Neural crest cell (in vitro differentiated cells): ENCODE measurements around the gene SND1. TPM values are rescaled to one million over a fixed set of nuclear protein-coding genes. Genes with fewer than 3 reads are reported as not detected.

Experiments
- DNase-seq: peaks from one replicate; pipeline ENCODE4 v3.0.0; 2021; ENCODE audit warnings: low read depth, mixed read lengths, low spot score
- H3K27ac Mint-ChIP-seq: one replicate; pipeline ENCODE4 v1.8.0; 2021; ENCODE audit warnings: mild to moderate bottlenecking, mixed read lengths; ENCODE audit not compliant: unreplicated experiment
- H3K27me3 Mint-ChIP-seq: 2 replicates; pipeline ENCODE4 v1.8.0; 2021; ENCODE audit warnings: low read depth, mild to moderate bottlenecking, mixed read lengths
- H3K36me3 Mint-ChIP-seq: 2 replicates; pipeline ENCODE4 v1.8.0; 2021; ENCODE audit warnings: low read depth, mild to moderate bottlenecking, mixed read lengths
- H3K4me1 Mint-ChIP-seq: 2 replicates; pipeline ENCODE4 v1.8.0; 2021; ENCODE audit warnings: mixed read lengths
- H3K4me3 Mint-ChIP-seq: one replicate; pipeline ENCODE4 v1.8.0; 2021; ENCODE audit warnings: mild to moderate bottlenecking, mixed read lengths
- H3K9me3 Mint-ChIP-seq: 2 replicates; pipeline ENCODE4 v1.8.0; 2021; ENCODE audit warnings: mixed read lengths
- total RNA-seq: library from RNA; stranded (reverse); gene quantifications from 2 replicates; pipeline ENCODE4 v1.2.1, GENCODE V29; 2021
- TF ChIP-seq, protein P1 (sequence below): fragments of 200-600 bp; sonication (generic); conservative IDR thresholded peaks from 2 replicates; pipeline ENCODE4 v1.5.0; 2021; ENCODE audit warnings: antibody characterized with exemption, mild to moderate bottlenecking

The SND1 gene
- total RNA-seq, 1 donor from 2014 or later: 184 TPM

DNA sequence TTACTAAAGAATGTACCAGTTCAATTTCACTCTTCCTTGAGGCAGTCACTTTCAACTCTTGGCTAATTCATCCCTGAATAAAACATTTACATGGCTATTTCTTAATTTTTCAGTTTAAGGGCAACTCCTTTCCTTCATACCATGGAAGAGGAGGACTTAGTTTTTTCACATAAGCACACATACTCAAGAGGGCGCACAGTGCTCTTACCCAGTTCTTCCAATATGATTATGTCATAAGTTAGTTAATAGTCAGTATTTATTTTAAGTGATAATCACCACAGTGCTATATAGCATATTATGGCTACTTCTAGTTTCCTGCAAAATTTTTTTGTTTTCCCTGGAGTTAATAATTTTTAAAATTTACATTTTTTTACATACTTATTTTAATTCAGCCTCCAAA is 58.6 kb downstream of the SND1 start:
- Mint-ChIP-seq H3K36me3 (peaks cover 51% of the 10 kb centered on the region), H3K4me1 (peaks cover 22% of the 10 kb centered on the region), H3K4me3 (no peak overlapping the region), H3K27ac (no peak overlapping the region), H3K27me3 (no peaks in the 10 kb centered on the region), H3K9me3 (peaks cover 2% of the 10 kb centered on the region)
- no peak for DNase-seq
- TF ChIP-seq, protein P1, sequence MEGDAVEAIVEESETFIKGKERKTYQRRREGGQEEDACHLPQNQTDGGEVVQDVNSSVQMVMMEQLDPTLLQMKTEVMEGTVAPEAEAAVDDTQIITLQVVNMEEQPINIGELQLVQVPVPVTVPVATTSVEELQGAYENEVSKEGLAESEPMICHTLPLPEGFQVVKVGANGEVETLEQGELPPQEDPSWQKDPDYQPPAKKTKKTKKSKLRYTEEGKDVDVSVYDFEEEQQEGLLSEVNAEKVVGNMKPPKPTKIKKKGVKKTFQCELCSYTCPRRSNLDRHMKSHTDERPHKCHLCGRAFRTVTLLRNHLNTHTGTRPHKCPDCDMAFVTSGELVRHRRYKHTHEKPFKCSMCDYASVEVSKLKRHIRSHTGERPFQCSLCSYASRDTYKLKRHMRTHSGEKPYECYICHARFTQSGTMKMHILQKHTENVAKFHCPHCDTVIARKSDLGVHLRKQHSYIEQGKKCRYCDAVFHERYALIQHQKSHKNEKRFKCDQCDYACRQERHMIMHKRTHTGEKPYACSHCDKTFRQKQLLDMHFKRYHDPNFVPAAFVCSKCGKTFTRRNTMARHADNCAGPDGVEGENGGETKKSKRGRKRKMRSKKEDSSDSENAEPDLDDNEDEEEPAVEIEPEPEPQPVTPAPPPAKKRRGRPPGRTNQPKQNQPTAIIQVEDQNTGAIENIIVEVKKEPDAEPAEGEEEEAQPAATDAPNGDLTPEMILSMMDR: no peak

DNA sequence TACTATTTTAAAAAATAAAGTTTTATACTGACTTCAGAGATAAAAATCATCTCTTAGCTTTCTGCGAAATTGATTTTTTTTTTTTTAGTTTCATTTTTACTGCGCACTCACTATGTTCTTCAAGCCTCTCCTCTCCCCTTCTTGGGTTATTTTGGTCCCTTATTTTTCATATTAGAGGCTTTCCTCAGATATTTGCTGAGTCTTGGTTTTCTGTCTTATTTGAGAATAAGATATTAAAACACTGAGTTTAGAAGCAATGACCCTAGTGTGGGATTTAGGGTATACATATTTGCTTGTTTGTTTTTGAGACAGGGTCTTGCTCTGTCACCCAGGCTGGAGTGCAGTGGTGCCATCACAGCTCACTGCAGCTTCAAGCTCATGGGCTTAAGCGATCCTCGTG is 59.9 kb downstream of the SND1 start:
- Mint-ChIP-seq H3K4me1 (peaks cover 28% of the 10 kb centered on the region), H3K27ac (no peak overlapping the region), H3K36me3 (peaks cover 55% of the 10 kb centered on the region), H3K27me3 (no peaks in the 10 kb centered on the region), H3K9me3 (peaks cover 2% of the 10 kb centered on the region), H3K4me3 (no peak overlapping the region)
- no peak for DNase-seq
- TF ChIP-seq, protein P1: no peak

DNA sequence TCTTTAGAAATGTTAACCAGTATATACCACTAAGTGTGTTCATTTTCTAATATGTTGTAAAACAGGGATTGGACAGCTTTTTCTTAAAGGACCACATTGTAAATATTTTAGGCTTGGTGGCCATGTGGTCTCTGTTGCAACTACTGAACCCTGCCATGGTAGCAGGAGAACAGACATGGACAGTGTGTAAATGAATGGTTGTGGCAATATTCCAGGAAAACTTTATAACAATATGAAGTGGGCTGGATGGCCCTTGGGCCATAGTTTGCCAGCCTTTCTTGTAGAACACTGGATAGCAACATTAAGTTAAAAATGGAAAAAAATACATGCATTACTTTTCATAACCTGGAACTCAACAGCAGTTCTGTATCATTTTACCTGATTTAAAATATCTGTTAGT is 61.0 kb downstream of the SND1 start:
- H3K4me1 Mint-ChIP-seq: peaks cover 28% of the 10 kb centered on the region
- peaks cover 2% of the 10 kb centered on the region for H3K9me3 Mint-ChIP-seq
- no peak overlapping the region for H3K27ac Mint-ChIP-seq
- peaks cover 55% of the 10 kb centered on the region for H3K36me3 Mint-ChIP-seq
- H3K27me3 Mint-ChIP-seq: no peaks in the 10 kb centered on the region
- no peak for DNase-seq
- H3K4me3 Mint-ChIP-seq: no peak overlapping the region
- TF ChIP-seq, protein P1: no peak

DNA sequence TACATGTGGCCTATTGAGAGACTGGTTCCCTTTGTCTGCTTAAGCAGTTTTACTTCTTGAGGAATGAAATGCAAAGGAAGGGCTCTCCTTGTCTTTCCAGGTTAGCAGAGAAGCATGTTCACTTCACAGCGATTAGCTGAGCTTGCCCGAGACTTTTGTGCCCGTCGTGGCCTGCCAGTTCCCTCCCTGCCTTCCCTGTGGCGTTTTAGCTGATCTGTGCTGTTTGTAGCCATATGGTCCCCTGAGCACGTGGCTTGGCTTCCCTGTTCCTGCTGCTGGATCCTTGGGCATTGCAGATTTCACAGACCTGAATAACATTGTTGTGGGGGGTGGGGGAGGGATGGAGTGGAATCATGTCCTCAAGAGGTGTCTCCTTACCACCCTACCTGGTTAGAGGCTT is 61.8 kb downstream of the SND1 start:
- H3K4me1 Mint-ChIP-seq: peaks cover 28% of the 10 kb centered on the region
- no peak for DNase-seq
- H3K27me3 Mint-ChIP-seq: no peaks in the 10 kb centered on the region
- H3K36me3 Mint-ChIP-seq: peaks cover 55% of the 10 kb centered on the region
- peak overlapping the region; percentile 96 for H3K27ac Mint-ChIP-seq
- H3K4me3 Mint-ChIP-seq: no peak overlapping the region
- peaks cover 2% of the 10 kb centered on the region for H3K9me3 Mint-ChIP-seq
- TF ChIP-seq, protein P1: no peak

DNA sequence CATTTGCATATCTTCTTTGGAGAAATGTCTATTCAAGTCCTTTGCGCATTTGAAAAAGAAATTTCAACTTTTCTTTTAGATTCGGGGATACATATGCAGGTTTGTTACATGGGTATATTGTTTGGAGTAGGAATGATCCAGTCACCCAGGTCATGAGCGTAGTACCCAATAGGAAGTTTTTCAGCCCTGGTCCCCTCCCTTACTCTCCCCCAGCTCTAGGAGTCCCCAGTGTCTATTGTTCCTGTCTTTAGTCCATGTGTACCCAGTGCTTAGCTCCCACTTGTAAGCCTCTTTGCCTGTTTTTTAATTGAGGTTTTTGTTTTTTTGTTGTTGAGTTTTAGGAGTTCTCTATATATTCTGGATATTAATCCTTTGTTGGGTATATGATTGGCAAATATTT is 63.3 kb downstream of the SND1 start:
- no peak overlapping the region for H3K27ac Mint-ChIP-seq

More for the DNA sequence above, 63.3 kb downstream of the SND1 start:
- H3K4me3 Mint-ChIP-seq: no peak overlapping the region
- peaks cover 49% of the 10 kb centered on the region for H3K36me3 Mint-ChIP-seq
- no peaks in the 10 kb centered on the region for H3K27me3 Mint-ChIP-seq
- peaks cover 2% of the 10 kb centered on the region for H3K9me3 Mint-ChIP-seq
- no peak for DNase-seq
- H3K4me1 Mint-ChIP-seq: peaks cover 35% of the 10 kb centered on the region
- TF ChIP-seq, protein P1: no peak
